ENCODE measurements around the gene PRH2.

Gene PRH2

GRCh38 chr12:10900530-10900929 lies 28.5 kb upstream of the PRH2 start:
- no peaks in the 10 kb centered on the region for H3K36me3 ChIP-seq (ENCODE audit: control insufficient read depth in 2 of 2, insufficient read depth in 1 of 2, low read length in 2 of 2)
- no peaks in the 10 kb centered on the region for H3K4me1 ChIP-seq (ENCODE audit: control insufficient read depth, insufficient read depth, low read length)
- ChIA-PET POLR2A (no interaction called here), CTCF (interaction anchor here (0.5 kb wide), 1 partner anchor 347 kb away, joined by 3 read pairs; no protein-coding TSS in a partner anchor)
- H3K4me3 ChIP-seq (ENCODE audit: low read depth, low read length) = no peak overlapping the region
- H3K27ac ChIP-seq (ENCODE audit: extremely low read depth, low read depth, low read length) = no peak overlapping the region
- TF ChIP-seq TCF7L2 (IDR thresholded peaks at IDR 0.05; ENCODE audit: borderline replicate concordance, low read depth, low read length) (no peak), ZNF433 (tag by site-specific recombination; IDR thresholded peaks at IDR 0.05; ENCODE audit: low read depth) (no peak), ZNF366 (tag by site-specific recombination; conservative IDR thresholded peaks at IDR 0.05) (no peak), ZNF623 (tag by site-specific recombination; IDR thresholded peaks at IDR 0.05) (no peak), ZNF530 (tag by site-specific recombination; IDR thresholded peaks at IDR 0.05; ENCODE audit: low read depth) (no peak), ZFP69B (tag by site-specific recombination; IDR thresholded peaks at IDR 0.05) (no peak), PATZ1 (tag by site-specific recombination; IDR thresholded peaks at IDR 0.05) (no peak), SCRT1 (tag by site-specific recombination; IDR thresholded peaks at IDR 0.05; ENCODE audit: borderline replicate concordance) (no peak), ZBTB26 (tag by site-specific recombination; optimal IDR thresholded peaks at IDR 0.05) (no peak)
- TF ChIP-seq, protein P1, sequence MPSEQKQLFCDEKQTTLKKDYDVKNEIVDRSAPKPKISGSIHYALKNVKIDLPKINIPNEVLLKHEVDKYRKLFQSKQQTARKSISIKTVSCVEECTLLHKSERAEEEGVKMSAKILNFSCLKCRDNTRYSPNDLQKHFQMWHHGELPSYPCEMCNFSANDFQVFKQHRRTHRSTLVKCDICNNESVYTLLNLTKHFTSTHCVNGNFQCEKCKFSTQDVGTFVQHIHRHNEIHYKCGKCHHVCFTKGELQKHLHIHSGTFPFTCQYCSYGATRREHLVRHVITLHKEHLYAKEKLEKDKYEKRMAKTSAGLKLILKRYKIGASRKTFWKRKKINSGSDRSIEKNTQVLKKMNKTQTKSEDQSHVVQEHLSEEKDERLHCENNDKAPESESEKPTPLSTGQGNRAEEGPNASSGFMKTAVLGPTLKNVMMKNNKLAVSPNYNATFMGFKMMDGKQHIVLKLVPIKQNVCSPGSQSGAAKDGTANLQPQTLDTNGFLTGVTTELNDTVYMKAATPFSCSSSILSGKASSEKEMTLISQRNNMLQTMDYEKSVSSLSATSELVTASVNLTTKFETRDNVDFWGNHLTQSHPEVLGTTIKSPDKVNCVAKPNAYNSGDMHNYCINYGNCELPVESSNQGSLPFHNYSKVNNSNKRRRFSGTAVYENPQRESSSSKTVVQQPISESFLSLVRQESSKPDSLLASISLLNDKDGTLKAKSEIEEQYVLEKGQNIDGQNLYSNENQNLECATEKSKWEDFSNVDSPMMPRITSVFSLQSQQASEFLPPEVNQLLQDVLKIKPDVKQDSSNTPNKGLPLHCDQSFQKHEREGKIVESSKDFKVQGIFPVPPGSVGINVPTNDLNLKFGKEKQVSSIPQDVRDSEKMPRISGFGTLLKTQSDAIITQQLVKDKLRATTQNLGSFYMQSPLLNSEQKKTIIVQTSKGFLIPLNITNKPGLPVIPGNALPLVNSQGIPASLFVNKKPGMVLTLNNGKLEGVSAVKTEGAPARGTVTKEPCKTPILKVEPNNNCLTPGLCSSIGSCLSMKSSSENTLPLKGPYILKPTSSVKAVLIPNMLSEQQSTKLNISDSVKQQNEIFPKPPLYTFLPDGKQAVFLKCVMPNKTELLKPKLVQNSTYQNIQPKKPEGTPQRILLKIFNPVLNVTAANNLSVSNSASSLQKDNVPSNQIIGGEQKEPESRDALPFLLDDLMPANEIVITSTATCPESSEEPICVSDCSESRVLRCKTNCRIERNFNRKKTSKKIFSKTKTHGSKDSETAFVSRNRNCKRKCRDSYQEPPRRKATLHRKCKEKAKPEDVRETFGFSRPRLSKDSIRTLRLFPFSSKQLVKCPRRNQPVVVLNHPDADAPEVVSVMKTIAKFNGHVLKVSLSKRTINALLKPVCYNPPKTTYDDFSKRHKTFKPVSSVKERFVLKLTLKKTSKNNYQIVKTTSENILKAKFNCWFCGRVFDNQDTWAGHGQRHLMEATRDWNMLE (tag by site-specific recombination; conservative IDR thresholded peaks at IDR 0.05; ENCODE audit: low read depth) = no peak
- TF ChIP-seq, protein P2, sequence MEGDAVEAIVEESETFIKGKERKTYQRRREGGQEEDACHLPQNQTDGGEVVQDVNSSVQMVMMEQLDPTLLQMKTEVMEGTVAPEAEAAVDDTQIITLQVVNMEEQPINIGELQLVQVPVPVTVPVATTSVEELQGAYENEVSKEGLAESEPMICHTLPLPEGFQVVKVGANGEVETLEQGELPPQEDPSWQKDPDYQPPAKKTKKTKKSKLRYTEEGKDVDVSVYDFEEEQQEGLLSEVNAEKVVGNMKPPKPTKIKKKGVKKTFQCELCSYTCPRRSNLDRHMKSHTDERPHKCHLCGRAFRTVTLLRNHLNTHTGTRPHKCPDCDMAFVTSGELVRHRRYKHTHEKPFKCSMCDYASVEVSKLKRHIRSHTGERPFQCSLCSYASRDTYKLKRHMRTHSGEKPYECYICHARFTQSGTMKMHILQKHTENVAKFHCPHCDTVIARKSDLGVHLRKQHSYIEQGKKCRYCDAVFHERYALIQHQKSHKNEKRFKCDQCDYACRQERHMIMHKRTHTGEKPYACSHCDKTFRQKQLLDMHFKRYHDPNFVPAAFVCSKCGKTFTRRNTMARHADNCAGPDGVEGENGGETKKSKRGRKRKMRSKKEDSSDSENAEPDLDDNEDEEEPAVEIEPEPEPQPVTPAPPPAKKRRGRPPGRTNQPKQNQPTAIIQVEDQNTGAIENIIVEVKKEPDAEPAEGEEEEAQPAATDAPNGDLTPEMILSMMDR (tag by site-specific recombination; IDR thresholded peaks at IDR 0.05) = no peak
- H3K9me3 ChIP-seq (ENCODE audit: control insufficient read depth, insufficient read depth, low read depth, low read length) = no peaks in the 10 kb centered on the region

GRCh38 chr12:10900972-10901371 lies 28.1 kb upstream of the PRH2 start:
- H3K4me1 ChIP-seq (ENCODE audit: control insufficient read depth, insufficient read depth, low read length) = no peaks in the 10 kb centered on the region
- no peak overlapping the region for H3K4me3 ChIP-seq (ENCODE audit: low read depth, low read length)
- CTCF ChIA-PET = interaction anchor here (0.5 to 0.7 kb wide), 2 partner anchors 347 to 1803 kb away, joined by 3 to 4 read pairs; no protein-coding TSS in a partner anchor
- no peaks in the 10 kb centered on the region for H3K36me3 ChIP-seq (ENCODE audit: control insufficient read depth in 2 of 2, insufficient read depth in 1 of 2, low read length in 2 of 2)
- POLR2A ChIA-PET = no interaction called here
- no peak overlapping the region for H3K27ac ChIP-seq (ENCODE audit: extremely low read depth, low read depth, low read length)
- no peaks in the 10 kb centered on the region for H3K9me3 ChIP-seq (ENCODE audit: control insufficient read depth, insufficient read depth, low read depth, low read length)
- no peak for TF ChIP-seq EGR2 (tag by site-specific recombination; IDR thresholded peaks at IDR 0.05; ENCODE audit: low read depth)
- TF ChIP-seq ZNF274 (IDR thresholded peaks at IDR 0.05; ENCODE audit: low read length) = no peak
- TF ChIP-seq ZNF274 (tag by site-specific recombination; IDR thresholded peaks at IDR 0.05; ENCODE audit: borderline replicate concordance) = no peak
- TF ChIP-seq ZFP69B (tag by site-specific recombination; IDR thresholded peaks at IDR 0.05) = no peak
- TF ChIP-seq ZNF521 (tag by site-specific recombination; IDR thresholded peaks at IDR 0.05) = no peak
- TF ChIP-seq ZNF514 (tag by site-specific recombination; IDR thresholded peaks at IDR 0.05) = no peak
- no peak for TF ChIP-seq GLI4 (tag by site-specific recombination; IDR thresholded peaks at IDR 0.05)
- TF ChIP-seq ZNF23 (tag by site-specific recombination; IDR thresholded peaks at IDR 0.05; ENCODE audit: borderline replicate concordance) = no peak
- no peak for TF ChIP-seq ZNF248 (tag by site-specific recombination; IDR thresholded peaks at IDR 0.05)
- no peak for TF ChIP-seq BCL11A (tag by site-specific recombination; IDR thresholded peaks at IDR 0.05; ENCODE audit: low read depth)
- TF ChIP-seq ZEB2 (tag by site-specific recombination; IDR thresholded peaks at IDR 0.05) = no peak
- TF ChIP-seq ZNF621 (tag by site-specific recombination; IDR thresholded peaks at IDR 0.05) = no peak
- no peak for TF ChIP-seq ZNF488 (tag by site-specific recombination; IDR thresholded peaks at IDR 0.05)

Measured in HEK293 (cell line).